H1 (cell line): ENCODE measurements around the gene FAM8A1. TPM values are rescaled to one million over a fixed set of nuclear protein-coding genes. Genes with fewer than 3 reads are reported as not detected.

ENCODE experiments used
- CTCF ChIA-PET: fragments of 300-600 bp; sonication (Branson Sonifier 250); formaldehyde crosslinking; loops from one replicate; lab custom pipeline; 2021; ENCODE audit not compliant: partially characterized antibody; lab: Charles Lee
- POLR2A ChIA-PET: fragments of 300-600 bp; sonication (Branson Sonifier 250); formaldehyde crosslinking; loops from one replicate; lab custom pipeline; 2021; ENCODE audit warnings: inconsistent platforms; ENCODE audit not compliant: partially characterized antibody; lab: Charles Lee
- DNase-seq, 2 experiments: peaks; one replicate each; pipeline versions ENCODE4 v3.0.0 to v3.0.0-alpha.2; 2010 to 2022; ENCODE audit warnings: low spot score in 2 of 2, low read depth in 1 of 2, mixed read lengths in 1 of 2
- FAIRE-seq: peaks from 2 replicates; lab custom pipeline; 2011; peaks lifted over from hg19 to GRCh38; lab: Jason Lieb, UNC
- H2AFZ ChIP-seq: 2 replicates; pipeline ENCODE4 v1.8.1; 2012; ENCODE audit warnings: low read length, inconsistent platforms
- H2AK5ac ChIP-seq: 2 replicates; pipeline ENCODE4 v1.6.1; 2013; ENCODE audit warnings: low read depth, low read length
- H2BK120ac ChIP-seq: replicated peaks from 2 replicates; pipeline ENCODE3; 2013; ENCODE audit warnings: low read depth, low read length, inconsistent platforms
- H2BK12ac ChIP-seq: 2 replicates; pipeline ENCODE4 v1.6.1; 2013; ENCODE audit warnings: low read depth, low read length
- H2BK15ac ChIP-seq: 2 replicates; pipeline ENCODE4 v1.6.1; 2013; ENCODE audit warnings: low read length
- H2BK20ac ChIP-seq: 2 replicates; pipeline ENCODE4 v1.6.1; 2013; ENCODE audit warnings: low read length
- H2BK5ac ChIP-seq: 2 replicates; pipeline ENCODE4 v1.6.1; 2013; ENCODE audit warnings: low read depth, low read length
- H3K14ac ChIP-seq: 2 replicates; pipeline ENCODE4 v1.6.1; 2013; ENCODE audit warnings: inconsistent platforms; ENCODE audit not compliant: insufficient read length
- H3K18ac ChIP-seq: 2 replicates; pipeline ENCODE4 v1.6.1; 2013; ENCODE audit warnings: low read length; ENCODE audit errors: extremely low read depth
- H3K23ac ChIP-seq: 2 replicates; pipeline ENCODE4 v1.6.1; 2013; ENCODE audit warnings: inconsistent platforms; ENCODE audit not compliant: insufficient read length
- H3K23me2 ChIP-seq: 2 replicates; pipeline ENCODE4 v1.6.1; 2013; ENCODE audit warnings: low read depth, low read length
- H3K27ac ChIP-seq: 2 replicates; pipeline ENCODE4 v1.6.1; 2011; ENCODE audit warnings: low read depth, low read length, inconsistent platforms
- H3K27me3 ChIP-seq, 4 experiments: replicated peaks in 1 of 4; 1 replicate in 1 of 4; 2 replicates in 3 of 4; pipeline versions ENCODE4 v1.6.1 to v1.8.1; 2011 to 2013; ENCODE audit warnings: low read length in 3 of 4, mild to moderate bottlenecking in 3 of 4, inconsistent platforms in 2 of 4, mixed read lengths in 2 of 4, moderate library complexity in 1 of 4; ENCODE audit not compliant: control insufficient read depth in 3 of 4, insufficient read depth in 3 of 4; ENCODE audit errors: extremely low read depth in 1 of 4
- H3K36me3 ChIP-seq, 4 experiments: 2 replicates each; pipeline versions ENCODE4 v1.6.1 to v1.8.1; 2011 to 2013; ENCODE audit warnings: mild to moderate bottlenecking in 4 of 4, low read length in 3 of 4, moderate library complexity in 2 of 4, control low read depth in 1 of 4, inconsistent platforms in 1 of 4; ENCODE audit not compliant: insufficient read depth in 4 of 4, control insufficient read depth in 2 of 4
- H3K4ac ChIP-seq: replicated peaks from 2 replicates; pipeline ENCODE3; 2013; ENCODE audit warnings: low read length, low read depth, mixed read lengths, inconsistent platforms; ENCODE audit not compliant: insufficient read length
- H3K4me1 ChIP-seq, 4 experiments: replicated peaks in 1 of 4; 1 replicate in 1 of 4; 2 replicates in 3 of 4; pipeline versions ENCODE4 v1.6.1 to v1.8.1; 2011 to 2013; ENCODE audit warnings: low read length in 3 of 4, inconsistent platforms in 2 of 4, mixed read lengths in 1 of 4; ENCODE audit not compliant: insufficient read depth in 4 of 4, control insufficient read depth in 3 of 4
- H3K4me2 ChIP-seq, 2 experiments: 2 replicates each; pipeline versions ENCODE4 v1.6.1 to v1.8.1; 2011 to 2013; ENCODE audit warnings: low read depth in 2 of 2, low read length in 2 of 2, control low read depth in 1 of 2, inconsistent platforms in 1 of 2, mild to moderate bottlenecking in 1 of 2; ENCODE audit not compliant: insufficient read depth in 1 of 2
- H3K4me3 ChIP-seq, 4 experiments: fragments of 200-600, 300-600 bp in 1 of 4; sonication (generic), shearing (Covaris generic), sonication (Bioruptor Twin) in 1 of 4; 2 replicates each; pipeline versions ENCODE4 v1.5.1 to v1.8.1; 2011 to 2016; ENCODE audit warnings: low read length in 4 of 4, low read depth in 3 of 4, control low read depth in 2 of 4, inconsistent platforms in 2 of 4, mild to moderate bottlenecking in 2 of 4, mixed read lengths in 1 of 4, moderate library complexity in 1 of 4; ENCODE audit not compliant: insufficient read depth in 2 of 4; ENCODE audit errors: extremely low read depth in 1 of 4
- H3K56ac ChIP-seq: replicated peaks from 2 replicates; pipeline ENCODE3; 2013; ENCODE audit warnings: low read depth, mild to moderate bottlenecking, mixed read lengths, low read length, inconsistent platforms; ENCODE audit not compliant: insufficient read length
- H3K79me1 ChIP-seq: 2 replicates; pipeline ENCODE4 v1.6.1; 2013; ENCODE audit warnings: low read depth, low read length, control low read depth
- H3K79me2 ChIP-seq, 2 experiments: 2 replicates each; pipeline versions ENCODE4 v1.6.1 to v1.8.1; 2012 to 2013; ENCODE audit warnings: low read length in 2 of 2, mild to moderate bottlenecking in 2 of 2, inconsistent platforms in 1 of 2; ENCODE audit not compliant: insufficient read depth in 2 of 2, control insufficient read depth in 1 of 2
- H3K9ac ChIP-seq, 4 experiments: replicated peaks in 1 of 4; 1 replicate in 1 of 4; 2 replicates in 3 of 4; pipeline versions ENCODE4 v1.6.1 to v1.8.1; 2011 to 2013; ENCODE audit warnings: low read depth in 3 of 4, low read length in 3 of 4, control low read depth in 2 of 4, mild to moderate bottlenecking in 2 of 4, moderate library complexity in 2 of 4, inconsistent platforms in 1 of 4; ENCODE audit errors: extremely low read depth in 1 of 4
- H3K9me3 ChIP-seq, 2 experiments: 2 replicates each; pipeline versions ENCODE4 v1.6.1 to v1.8.1; 2012 to 2013; ENCODE audit warnings: mild to moderate bottlenecking in 2 of 2, moderate library complexity in 2 of 2, control low read depth in 1 of 2, inconsistent platforms in 1 of 2, low read depth in 1 of 2, low read length in 1 of 2, mixed read lengths in 1 of 2; ENCODE audit not compliant: insufficient read depth in 2 of 2
- H4K20me1 ChIP-seq, 2 experiments: replicated peaks in 1 of 2; 2 replicates each; pipeline versions ENCODE3 to v1.8.1; 2011 to 2013; ENCODE audit warnings: inconsistent platforms in 2 of 2, low read length in 2 of 2, mild to moderate bottlenecking in 1 of 2; ENCODE audit not compliant: insufficient read depth in 2 of 2, control insufficient read depth in 1 of 2
- H4K5ac ChIP-seq: 2 replicates; pipeline ENCODE4 v1.6.1; 2013; ENCODE audit warnings: low read length, low read depth, mixed read lengths, inconsistent platforms; ENCODE audit not compliant: insufficient read length
- H4K8ac ChIP-seq: 2 replicates; pipeline ENCODE4 v1.8.0; 2013; ENCODE audit warnings: mild to moderate bottlenecking, moderate library complexity, low read length, inconsistent platforms; ENCODE audit not compliant: insufficient read depth; ENCODE audit errors: extremely low read depth
- H4K91ac ChIP-seq: replicated peaks from 2 replicates; pipeline ENCODE3; 2013; ENCODE audit warnings: low read length, mixed read lengths, inconsistent platforms; ENCODE audit not compliant: insufficient read length
- SAP30 ChIP-seq: fragments of 300-600 bp; sonication (generic); IDR thresholded peaks from 2 replicates; pipeline ENCODE4 v1.7.1; 2012; ENCODE audit warnings: low read length, moderate library complexity, mild to moderate bottlenecking, inconsistent platforms; ENCODE audit not compliant: insufficient read depth, insufficient replicate concordance
- YY1 ChIP-seq: IDR thresholded peaks from 2 replicates; pipeline ENCODE4 v1.6.1; 2011; ENCODE audit warnings: low read depth, mild to moderate bottlenecking, low read length
- WGBS, 2 experiments: shearing (Covaris generic) in 1 of 2; methylation state at CpG; one replicate each; pipeline versions ENCODE4 v1.1.6 to v1.1.7; 2013 to 2015; ENCODE audit warnings: low lambda C conversion rate in 2 of 2, mixed read lengths in 2 of 2, inconsistent platforms in 1 of 2, low coverage in 1 of 2, missing lambda C conversion rate in 1 of 2; ENCODE audit not compliant: insufficient replicate concordance in 2 of 2, insufficient coverage in 1 of 2, insufficient read length in 1 of 2; ENCODE audit errors: extremely low coverage in 1 of 2, missing lambda C conversion rate in 1 of 2; 5-methylcytosine and 5-hydroxymethylcytosine counted together
- polyA plus RNA-seq, 7 experiments: library from polyadenylated mRNA; depleted of rRNA in 3 of 7; stranded (reverse) in 5 of 7; unstranded in 2 of 7; fragments of >200 nt in 5 of 7; fragments of 200-250 nt in 2 of 7; gene quantifications; 1 replicate in 5 of 7; 2 replicates in 1 of 7; 4 replicates in 1 of 7; pipeline versions ENCODE4 v1.2.1 to v1.2.3, GENCODE V29; 2011 to 2013; ENCODE audit warnings: missing spikeins in 2 of 7, mixed read lengths in 2 of 7
- total RNA-seq: library from RNA; stranded (reverse); fragmentation: NEBNext Ultra II Directional; extraction: Animal tissue kit (Norgen Biotek cat#: 25700); gene quantifications from 2 replicates; pipeline ENCODE4 v1.2.1, GENCODE V29; 2021

FAM8A1 gene
- total and polyA plus RNA-seq, 2 of the 8 experiments (the other 6 are each of a cell fraction or from before 2014, with no cell fraction given) = 3.4 to 9.2 TPM

- no peak overlapping the region for H3K27ac ChIP-seq
- TF ChIP-seq YY1 (no peak), SAP30 (no peak)
Observed at GRCh38 chr6:17628873-17629272, 28.8 kb downstream of the FAM8A1 start.

More at GRCh38 chr6:17628873-17629272, 28.8 kb downstream of the FAM8A1 start:
- Histone ChIP-seq H2BK120ac (no peak overlapping the region), H4K8ac (no peak overlapping the region), H3K79me1 (peaks cover 4% of the 10 kb centered on the region; the same call in 1 of the 2 replicates), H3K56ac (no peak overlapping the region), H3K4ac (no peak overlapping the region), H3K36me3 (peaks cover 21 to 80% (median 60%) of the 10 kb centered on the region in 4 experiments), H2AK5ac (no peak overlapping the region), H4K5ac (no peak overlapping the region), H3K23ac (no peak overlapping the region), H4K20me1 (peaks cover 2 to 4% of the 10 kb centered on the region in 2 experiments), H3K79me2 (peaks cover 0 to 29% of the 10 kb centered on the region in 2 experiments; a peak in 1 of 4 replicates), H3K9me3 (no peaks in the 10 kb centered on the region), H3K4me3 (no peak overlapping the region), H3K23me2 (no peaks in the 10 kb centered on the region), H2BK15ac (no peak overlapping the region), H3K18ac (no peak overlapping the region), H3K27me3 (no peaks in the 10 kb centered on the region), H3K4me1 (no peaks in the 10 kb centered on the region), H3K4me2 (no peak overlapping the region), H4K91ac (no peak overlapping the region), H3K9ac (no peak overlapping the region), H2BK20ac (no peak overlapping the region), H3K14ac (no peak overlapping the region), H2BK5ac (no peak overlapping the region), H2BK12ac (no peak overlapping the region), H2AFZ (no peak overlapping the region)
- POLR2A ChIA-PET = interaction anchor here (1.1 kb wide), 1 partner anchor 9 kb away, joined by 3 read pairs; no protein-coding TSS in a partner anchor
- CTCF ChIA-PET = interaction anchor here (1.3 to 2.1 kb wide), 2 partner anchors 13 to 43 kb away, joined by 3 to 12 read pairs; no protein-coding TSS in a partner anchor
- 100% methylated on average over 1 of the region's 1 CpG; no CpG with 5 or more reads in 1 of the 2 experiments for WGBS, 2 experiments
- DNase-seq (no peak), FAIRE-seq (no peak)
